ENCODE data around the gene NKAIN1.

DNA sequence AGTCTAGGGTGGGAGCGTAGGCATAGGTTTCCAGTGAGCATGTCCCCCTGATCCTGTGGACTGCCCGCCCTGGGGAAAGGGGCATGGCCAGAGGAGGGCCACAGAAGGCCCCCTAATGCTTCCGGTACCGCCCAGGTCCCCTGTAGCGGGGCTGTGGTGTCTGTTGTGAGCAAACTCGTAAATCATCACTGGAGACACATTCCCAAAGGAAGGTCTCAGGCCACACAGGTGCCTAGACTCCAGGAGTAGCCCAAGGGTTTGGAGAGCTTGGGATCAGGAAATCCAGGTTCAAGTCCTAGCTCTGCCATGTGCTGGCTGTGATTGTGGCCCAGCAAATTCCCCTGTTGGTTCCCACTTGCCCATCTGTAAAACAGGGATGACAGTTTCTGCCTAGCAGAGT is 20.2 kb downstream of the NKAIN1 start:
- TF ChIP-seq, protein P1, sequence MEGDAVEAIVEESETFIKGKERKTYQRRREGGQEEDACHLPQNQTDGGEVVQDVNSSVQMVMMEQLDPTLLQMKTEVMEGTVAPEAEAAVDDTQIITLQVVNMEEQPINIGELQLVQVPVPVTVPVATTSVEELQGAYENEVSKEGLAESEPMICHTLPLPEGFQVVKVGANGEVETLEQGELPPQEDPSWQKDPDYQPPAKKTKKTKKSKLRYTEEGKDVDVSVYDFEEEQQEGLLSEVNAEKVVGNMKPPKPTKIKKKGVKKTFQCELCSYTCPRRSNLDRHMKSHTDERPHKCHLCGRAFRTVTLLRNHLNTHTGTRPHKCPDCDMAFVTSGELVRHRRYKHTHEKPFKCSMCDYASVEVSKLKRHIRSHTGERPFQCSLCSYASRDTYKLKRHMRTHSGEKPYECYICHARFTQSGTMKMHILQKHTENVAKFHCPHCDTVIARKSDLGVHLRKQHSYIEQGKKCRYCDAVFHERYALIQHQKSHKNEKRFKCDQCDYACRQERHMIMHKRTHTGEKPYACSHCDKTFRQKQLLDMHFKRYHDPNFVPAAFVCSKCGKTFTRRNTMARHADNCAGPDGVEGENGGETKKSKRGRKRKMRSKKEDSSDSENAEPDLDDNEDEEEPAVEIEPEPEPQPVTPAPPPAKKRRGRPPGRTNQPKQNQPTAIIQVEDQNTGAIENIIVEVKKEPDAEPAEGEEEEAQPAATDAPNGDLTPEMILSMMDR (IDR thresholded peaks at IDR 0.05; ENCODE audit: borderline replicate concordance, extremely low read depth, low read length, poor library complexity, severe bottlenecking): no peak
- TF ChIP-seq EZH2 (IDR thresholded peaks at IDR 0.05; ENCODE audit: borderline replicate concordance, low read depth, low read length, severe bottlenecking): no peak
